ENCODE measurements around the gene PLAC9.

The PLAC9 gene

DNA sequence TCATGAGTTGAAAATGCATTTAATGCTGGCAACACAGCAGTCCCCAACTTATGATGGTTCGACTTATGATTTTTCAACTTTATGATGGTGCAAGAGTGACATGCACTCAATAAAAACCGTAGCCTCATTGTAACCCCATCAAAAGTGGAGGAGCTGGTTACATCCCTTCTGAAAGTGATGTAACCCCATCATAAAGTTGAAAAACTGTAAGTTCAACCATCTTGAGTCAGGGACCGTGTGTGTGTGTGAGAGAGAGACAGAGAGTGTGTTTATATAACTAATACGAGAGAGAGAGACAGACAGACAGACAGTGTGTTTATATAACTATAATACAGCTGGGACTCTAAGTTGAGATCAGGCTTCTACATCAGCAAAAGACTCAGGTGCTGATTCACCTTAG, 51.8 kb downstream of the PLAC9 start:
- DNase-seq (ENCODE audit: low read depth in 2 of 2) = no peak

- no peak for DNase-seq (ENCODE audit: low read depth in 2 of 2)
Observed at GRCh38 chr10:80185578-80186299, 53.2 kb downstream of the PLAC9 start.

DNA sequence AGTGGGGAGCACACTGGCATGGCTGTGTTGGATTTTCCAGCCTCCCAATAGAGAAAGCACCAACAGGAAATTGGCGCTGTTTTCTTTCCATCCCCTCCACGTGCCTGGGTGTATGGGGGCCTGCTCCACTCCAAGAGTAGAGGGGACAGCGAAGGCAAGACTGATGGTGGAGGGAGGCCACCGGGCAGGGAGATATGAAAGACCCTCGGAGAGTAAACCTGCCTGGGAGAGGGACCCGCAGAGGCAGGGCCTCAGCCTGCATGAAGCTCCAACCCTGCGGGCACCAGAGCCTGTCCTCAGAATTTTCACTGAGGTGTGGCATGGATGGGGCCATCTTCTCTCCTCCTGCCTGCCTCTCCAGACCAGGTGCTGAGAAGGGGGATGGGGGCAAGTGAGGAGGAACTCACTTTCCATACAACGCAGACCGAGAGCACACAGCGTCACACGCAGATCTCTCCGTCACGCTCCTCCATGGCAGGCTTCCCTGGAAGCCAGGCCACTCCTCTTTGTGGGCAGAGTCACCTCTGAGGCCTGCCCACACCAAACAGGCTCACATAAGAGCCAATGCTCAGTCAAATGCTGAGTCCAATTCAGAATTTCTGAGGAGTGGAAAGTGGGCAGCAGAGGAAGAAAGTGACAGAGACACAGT, 54.0 kb downstream of the PLAC9 start:
- DNase-seq (ENCODE audit: low read depth in 2 of 2) = peak in 1 of 2 donors; percentile 37

GRCh38 chr10:80187060-80187459, 54.5 kb downstream of the PLAC9 start:
- DNase-seq (ENCODE audit: low read depth in 2 of 2) = no peak

DNA sequence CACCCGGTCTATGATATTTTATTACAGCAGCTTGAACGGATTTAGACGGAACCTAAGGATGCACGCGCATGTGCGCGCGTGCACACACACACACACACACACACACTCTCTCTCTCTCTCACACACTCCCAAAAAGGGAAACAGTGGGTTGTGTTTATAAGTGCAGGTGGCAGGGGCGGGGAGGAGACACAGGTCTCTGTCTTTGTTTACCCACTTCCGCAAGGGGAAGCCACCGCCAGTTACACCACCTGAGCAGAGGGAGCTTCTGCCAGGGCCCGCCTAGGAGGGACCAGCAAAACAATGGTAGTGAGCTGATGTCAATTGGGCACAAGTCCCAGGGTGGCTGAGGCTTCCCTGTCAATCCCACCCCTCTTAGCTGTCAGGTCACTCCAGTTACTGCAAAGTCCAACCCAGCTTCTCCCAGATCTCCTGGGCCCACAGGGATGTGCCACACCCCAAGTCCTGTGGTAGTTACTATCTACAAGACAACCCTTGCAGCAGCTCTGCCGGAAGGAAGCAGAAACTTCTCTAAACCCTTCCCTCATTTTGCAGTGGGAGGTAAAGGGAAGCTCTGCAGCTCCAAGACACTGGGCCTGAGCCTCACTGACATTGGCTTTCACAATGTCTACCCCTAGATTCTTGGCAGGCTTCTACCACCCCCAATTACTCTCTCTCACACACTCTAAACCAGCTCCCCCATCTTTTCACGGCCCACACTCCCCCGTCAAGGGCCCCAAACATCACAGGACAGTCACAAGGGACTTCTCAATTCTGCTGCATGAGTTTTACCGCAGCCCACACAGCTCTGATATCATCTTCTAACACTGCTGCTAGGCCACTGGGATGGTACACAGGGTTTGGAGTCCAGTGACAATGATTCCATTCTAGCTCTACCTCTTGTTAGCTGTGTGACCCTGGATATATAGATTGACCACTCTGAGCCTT, 55.2 kb downstream of the PLAC9 start:
- peak in 1 of 2 donors; percentile 48 for DNase-seq (ENCODE audit: low read depth in 2 of 2)

DNA sequence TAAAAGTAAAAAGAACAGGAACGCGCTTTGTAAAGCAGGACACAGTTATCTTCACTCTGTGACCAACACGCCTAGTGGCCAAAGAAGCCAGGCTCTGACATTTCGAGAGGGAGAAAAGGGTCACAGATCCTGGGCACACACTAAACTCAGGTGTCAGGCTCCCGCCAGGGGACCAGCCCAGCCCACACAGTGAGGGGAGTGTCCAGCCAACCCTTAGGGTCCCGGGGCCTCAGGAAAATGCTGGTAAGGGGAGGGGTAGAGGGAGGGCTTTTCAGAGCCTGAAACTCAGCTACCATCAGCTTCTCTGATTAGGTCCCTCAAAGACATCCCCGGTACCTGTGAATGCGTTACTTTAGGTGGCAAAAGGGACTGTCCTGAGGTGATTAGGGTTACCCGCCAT, 56.2 kb downstream of the PLAC9 start:
- DNase-seq (ENCODE audit: low read depth in 2 of 2) = no peak

DNA sequence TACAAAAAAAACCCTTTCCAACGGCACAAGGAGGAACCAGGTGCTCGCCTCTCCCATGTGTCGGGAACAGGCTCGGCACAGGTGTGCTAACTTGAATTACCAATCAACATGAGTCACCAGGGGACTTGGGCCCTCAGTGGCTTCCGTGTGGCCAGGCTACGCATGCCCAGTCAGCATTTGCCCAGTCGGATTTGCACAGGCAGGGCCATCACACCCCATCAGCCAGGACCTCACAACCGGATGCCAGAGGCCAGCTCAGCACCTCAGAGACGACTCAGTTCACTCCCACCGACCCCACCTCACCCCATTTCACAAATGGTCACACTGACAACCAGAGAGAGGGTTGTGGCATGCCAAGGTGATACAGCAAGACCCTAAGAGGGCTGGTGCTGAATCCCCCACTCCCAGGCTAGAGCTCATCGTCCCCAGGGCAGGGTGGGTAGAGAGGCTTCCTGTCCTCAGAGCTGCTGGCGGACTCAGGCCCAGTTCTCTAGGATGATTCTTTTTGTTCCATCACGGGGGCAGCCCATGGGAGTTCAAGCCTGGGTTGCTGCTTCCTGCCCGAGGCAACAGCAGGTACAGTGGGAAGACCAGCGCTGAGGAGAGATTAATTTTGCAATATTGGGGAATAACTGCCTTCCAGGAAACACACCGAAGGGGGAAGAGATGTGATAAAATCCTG, 59.2 kb downstream of the PLAC9 start:
- no peak for DNase-seq (ENCODE audit: low read depth in 2 of 2)

DNA sequence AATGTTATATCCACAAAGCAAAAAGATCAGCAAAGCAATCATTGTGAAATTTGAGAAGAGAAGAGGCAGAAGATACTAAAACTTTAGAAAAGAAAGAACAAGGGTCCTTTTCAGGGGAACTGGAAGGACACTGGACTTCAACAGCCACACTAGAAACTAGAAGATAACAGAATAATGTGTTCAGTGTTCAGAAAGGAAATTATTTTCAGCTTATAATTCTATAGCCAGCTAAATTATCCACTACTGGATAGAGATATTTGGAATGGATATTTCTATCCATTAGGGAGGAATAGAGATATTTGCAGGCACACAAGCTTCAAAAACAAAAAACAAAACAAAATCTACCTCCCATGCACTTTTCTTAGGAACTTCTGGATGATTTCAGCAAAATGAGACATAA, 60.0 kb downstream of the PLAC9 start:
- no peak for DNase-seq (ENCODE audit: low read depth in 2 of 2)

GRCh38 chr10:80194373-80195045, 62.0 kb downstream of the PLAC9 start:
- no peak for DNase-seq (ENCODE audit: low read depth in 2 of 2)

All from stimulated activated CD8-positive, alpha-beta memory T cell treated with anti-CD3 and anti-CD28 coated beads, Interleukin-2, amount 100 ng/mL, for 48 hours (primary cell).